ENCODE measurements around the gene KCNH1. TPM values are rescaled to one million over a fixed set of nuclear protein-coding genes. Genes with fewer than 3 reads are reported as not detected.

Gene KCNH1
- total RNA-seq, 1 donor from 2014 or later, result not detected

- DNase-seq (no peak), ATAC-seq (no peak)
- H3K36me3 ChIP-seq, result no peaks in the 10 kb centered on the region
- H3K4me1 ChIP-seq, result no peaks in the 10 kb centered on the region
- intact Hi-C loops (cut with DNase I), result no loop called here
- no peaks in the 10 kb centered on the region for H3K27me3 ChIP-seq (ENCODE audit: low read depth)
- H3K27ac ChIP-seq, result no peak overlapping the region
- no peaks in the 10 kb centered on the region for H3K9me3 ChIP-seq
- no peak overlapping the region for H3K4me3 ChIP-seq
- TF ChIP-seq CTCF (IDR thresholded peaks at IDR 0.05), result no peak
Observed at GRCh38 chr1:210723646-210724045, 410.3 kb downstream of the KCNH1 start.

GRCh38 chr1:210722410-210723081 is 411.4 kb downstream of the KCNH1 start:
- Histone ChIP-seq H3K4me3 (no peak overlapping the region), H3K4me1 (no peaks in the 10 kb centered on the region), H3K27ac (no peak overlapping the region), H3K36me3 (no peaks in the 10 kb centered on the region), H3K9me3 (no peaks in the 10 kb centered on the region), H3K27me3 (ENCODE audit: low read depth) (no peaks in the 10 kb centered on the region)
- ATAC-seq (no peak), DNase-seq (no peak)
- intact Hi-C loops (cut with DNase I), result no loop called here
- no peak for TF ChIP-seq CTCF (IDR thresholded peaks at IDR 0.05)

- no peak for ATAC-seq
Observed at GRCh38 chr1:210715072-210715471, 418.9 kb downstream of the KCNH1 start.

GRCh38 chr1:210711825-210712612 is 421.9 kb downstream of the KCNH1 start:
- no peak for DNase-seq
- Histone ChIP-seq H3K4me3 (no peak overlapping the region), H3K27ac (no peak overlapping the region), H3K9me3 (no peaks in the 10 kb centered on the region), H3K27me3 (ENCODE audit: low read depth) (no peaks in the 10 kb centered on the region), H3K36me3 (no peaks in the 10 kb centered on the region), H3K4me1 (no peaks in the 10 kb centered on the region)
- intact Hi-C loops (cut with DNase I), result no loop called here
- TF ChIP-seq CTCF (IDR thresholded peaks at IDR 0.05), result no peak
- no peak for ATAC-seq

More at GRCh38 chr1:210715072-210715471, 418.9 kb downstream of the KCNH1 start:
- intact Hi-C loops (cut with DNase I), result no loop called here
- H3K9me3 ChIP-seq, result no peaks in the 10 kb centered on the region
- TF ChIP-seq CTCF (IDR thresholded peaks at IDR 0.05), result no peak
- H3K27me3 ChIP-seq (ENCODE audit: low read depth), result no peaks in the 10 kb centered on the region
- no peak overlapping the region for H3K4me3 ChIP-seq
- no peaks in the 10 kb centered on the region for H3K36me3 ChIP-seq
- H3K27ac ChIP-seq, result no peak overlapping the region
- no peak for DNase-seq
- H3K4me1 ChIP-seq, result no peaks in the 10 kb centered on the region

- H3K4me1 ChIP-seq, result no peaks in the 10 kb centered on the region
- no peaks in the 10 kb centered on the region for H3K27me3 ChIP-seq (ENCODE audit: low read depth)
- no peaks in the 10 kb centered on the region for H3K36me3 ChIP-seq
- no peak for TF ChIP-seq CTCF (IDR thresholded peaks at IDR 0.05)
- DNase-seq (no peak), ATAC-seq (no peak)
- H3K4me3 ChIP-seq, result no peak overlapping the region
- intact Hi-C loops (cut with DNase I), result no loop called here
- H3K27ac ChIP-seq, result no peak overlapping the region
- no peaks in the 10 kb centered on the region for H3K9me3 ChIP-seq
Observed at GRCh38 chr1:210709701-210710100, 424.2 kb downstream of the KCNH1 start.

Measured in lower lobe of right lung (tissue), 2 donors.